Activated CD8-positive, alpha-beta memory T cell treated with anti-CD3 and anti-CD28 coated beads, Interleukin-2, amount 50 U/mL, for 1 hour (primary cell): Measurements from ENCODE around the gene CCR7.
"Not testable (repeated sequence)": the region's sequence is repeated elsewhere in the genome, so short reads cannot be mapped to it uniquely, and the experiment has no call there.

ENCODE experiments used
- DNase-seq: peaks from one replicate; pipeline ENCODE4 v3.0.0-alpha.2; 2020; ENCODE audit errors: extremely low read depth

Gene CCR7

GRCh38 chr17:40551091-40551878 lies 14.0 kb downstream of the CCR7 start:
- DNase-seq: no peak

GRCh38 chr17:40550608-40551007 lies 14.7 kb downstream of the CCR7 start:
- DNase-seq: no peak

- DNase-seq: no peak
Observed at GRCh38 chr17:40548982-40549685, 16.1 kb downstream of the CCR7 start.

- no peak for DNase-seq
Observed at GRCh38 chr17:40548491-40548981, 16.7 kb downstream of the CCR7 start.

GRCh38 chr17:40547785-40548478 lies 17.3 kb downstream of the CCR7 start:
- no peak for DNase-seq

- DNase-seq: no peak
Observed at GRCh38 chr17:40547079-40547784, 18.0 kb downstream of the CCR7 start.

- not testable (repeated sequence) for DNase-seq
Observed at GRCh38 chr17:40546497-40546896, 18.8 kb downstream of the CCR7 start.

GRCh38 chr17:40545660-40546059 lies 19.6 kb downstream of the CCR7 start:
- no peak for DNase-seq

- no peak for DNase-seq
Observed at GRCh38 chr17:40542558-40543411, 22.5 kb downstream of the CCR7 start.

GRCh38 chr17:40541873-40542557 lies 23.3 kb downstream of the CCR7 start:
- no peak for DNase-seq

GRCh38 chr17:40541060-40541872 lies 24.0 kb downstream of the CCR7 start:
- DNase-seq: no peak

- no peak for DNase-seq
Observed at GRCh38 chr17:40540448-40540847, 24.8 kb downstream of the CCR7 start.

- no peak for DNase-seq
Observed at GRCh38 chr17:40539711-40540411, 25.4 kb downstream of the CCR7 start.

- DNase-seq: no peak
Observed at GRCh38 chr17:40538936-40539705, 26.2 kb downstream of the CCR7 start.

- no peak for DNase-seq
Observed at GRCh38 chr17:40538019-40538935, 27.0 kb downstream of the CCR7 start.

GRCh38 chr17:40536295-40537171 lies 28.7 kb downstream of the CCR7 start:
- no peak for DNase-seq
